ENCODE data around the gene SQSTM1. TPM values are rescaled to one million over a fixed set of nuclear protein-coding genes. Genes with fewer than 3 reads are reported as not detected.

SQSTM1 gene
- total and polyA plus RNA-seq, 2 experiments from 2014 or later = 211 to 265 TPM

- in situ Hi-C loops (cut with MboI) = no loop called here
- Histone ChIP-seq H3K9ac (no peak overlapping the region), H2AFZ (no peak overlapping the region), H3K9me3 (ENCODE audit: low read depth) (no peaks in the 10 kb centered on the region), H3K4me1 (ENCODE audit: insufficient read depth) (peaks cover 17% of the 10 kb centered on the region), H3F3A (ENCODE audit: insufficient read depth) (peaks cover 5% of the 10 kb centered on the region), H3K4me3 (no peak overlapping the region), H3K4me2 (ENCODE audit: unreplicated experiment) (no peak overlapping the region), H3K27me3 (replicated peaks; ENCODE audit: insufficient read depth) (no peaks in the 10 kb centered on the region), H3K36me3 (ENCODE audit: low read depth) (peaks cover 9% of the 10 kb centered on the region; the same call in 1 of the 2 replicates), H3K9me2 (ENCODE audit: insufficient read depth) (no peaks in the 10 kb centered on the region), H4K20me1 (ENCODE audit: insufficient read depth) (no peaks in the 10 kb centered on the region), H3K79me2 (ENCODE audit: insufficient read depth) (peaks cover 39% of the 10 kb centered on the region), H3K27ac (no peak overlapping the region)
- 86 to 87% methylated on average over 51 to 67 of the region's 67 CpGs for WGBS, 2 experiments (ENCODE audit: low coverage in 1 of 2, low lambda C conversion rate in 2 of 2, missing lambda C conversion rate in 2 of 2)
- no peak for DNase-seq
- no peak for TF ChIP-seq EZH2 (IDR thresholded peaks at IDR 0.05; ENCODE audit: insufficient read depth, poor library complexity, severe bottlenecking)
- TF ChIP-seq EZH2phosphoT487 (IDR thresholded peaks at IDR 0.05; ENCODE audit: insufficient read depth, low read depth) = no peak
Measured at GRCh38 chr5:179801304-179802206, 19.1 kb upstream of the SQSTM1 start.

- Histone ChIP-seq H3K9ac (no peak overlapping the region), H3K9me2 (ENCODE audit: insufficient read depth) (no peaks in the 10 kb centered on the region), H3K36me3 (ENCODE audit: low read depth) (peaks cover 8% of the 10 kb centered on the region; the same call in 1 of the 2 replicates), H2AFZ (no peak overlapping the region), H3K4me2 (ENCODE audit: unreplicated experiment) (no peak overlapping the region), H3K27ac (no peak overlapping the region), H3K27me3 (replicated peaks; ENCODE audit: insufficient read depth) (no peaks in the 10 kb centered on the region), H4K20me1 (ENCODE audit: insufficient read depth) (no peaks in the 10 kb centered on the region), H3K4me1 (ENCODE audit: insufficient read depth) (peaks cover 17% of the 10 kb centered on the region), H3F3A (ENCODE audit: insufficient read depth) (no peaks in the 10 kb centered on the region), H3K79me2 (ENCODE audit: insufficient read depth) (peaks cover 39% of the 10 kb centered on the region), H3K9me3 (ENCODE audit: low read depth) (no peaks in the 10 kb centered on the region), H3K4me3 (no peak overlapping the region)
- in situ Hi-C loops (cut with MboI) = no loop called here
- DNase-seq = peak; percentile 37
- TF ChIP-seq EZH2phosphoT487 (IDR thresholded peaks at IDR 0.05; ENCODE audit: insufficient read depth, low read depth) (no peak), EZH2 (IDR thresholded peaks at IDR 0.05; ENCODE audit: insufficient read depth, poor library complexity, severe bottlenecking) (no peak)
- WGBS, 2 experiments (ENCODE audit: low coverage in 1 of 2, low lambda C conversion rate in 2 of 2, missing lambda C conversion rate in 2 of 2) = 91 to 92% methylated on average over 17 to 19 of the region's 19 CpGs
Measured at GRCh38 chr5:179802207-179802883, 18.4 kb upstream of the SQSTM1 start.

- DNase-seq = no peak
- Histone ChIP-seq H3K27ac (no peak overlapping the region), H3K27me3 (replicated peaks; ENCODE audit: insufficient read depth) (no peaks in the 10 kb centered on the region), H3F3A (ENCODE audit: insufficient read depth) (no peaks in the 10 kb centered on the region), H2AFZ (no peak overlapping the region), H3K9ac (no peak overlapping the region), H3K4me3 (no peak overlapping the region), H3K79me2 (ENCODE audit: insufficient read depth) (peaks cover 39% of the 10 kb centered on the region), H4K20me1 (ENCODE audit: insufficient read depth) (no peaks in the 10 kb centered on the region), H3K4me1 (ENCODE audit: insufficient read depth) (peaks cover 17% of the 10 kb centered on the region), H3K9me2 (ENCODE audit: insufficient read depth) (no peaks in the 10 kb centered on the region), H3K36me3 (ENCODE audit: low read depth) (peaks cover 5% of the 10 kb centered on the region; the same call in 1 of the 2 replicates), H3K9me3 (ENCODE audit: low read depth) (no peaks in the 10 kb centered on the region), H3K4me2 (ENCODE audit: unreplicated experiment) (no peak overlapping the region)
- in situ Hi-C loops (cut with MboI) = no loop called here
- 82 to 88% methylated on average over 9 to 11 of the region's 11 CpGs for WGBS, 2 experiments (ENCODE audit: low coverage in 1 of 2, low lambda C conversion rate in 2 of 2, missing lambda C conversion rate in 2 of 2)
- no peak for TF ChIP-seq EZH2 (IDR thresholded peaks at IDR 0.05; ENCODE audit: insufficient read depth, poor library complexity, severe bottlenecking)
- no peak for TF ChIP-seq EZH2phosphoT487 (IDR thresholded peaks at IDR 0.05; ENCODE audit: insufficient read depth, low read depth)
Measured at GRCh38 chr5:179802950-179803562, 17.6 kb upstream of the SQSTM1 start.

Data from GM23248 (cell line).